ENCODE measurements around the gene AP1G2.
"Not testable (repeated sequence)": the region's sequence is repeated elsewhere in the genome, so short reads cannot be mapped to it uniquely, and the experiment has no call there.

Gene AP1G2

GRCh38 chr14:23600322-23600707, 32.7 kb upstream of the AP1G2 start:
- no peak for DNase-seq (ENCODE audit: low read depth)

DNA sequence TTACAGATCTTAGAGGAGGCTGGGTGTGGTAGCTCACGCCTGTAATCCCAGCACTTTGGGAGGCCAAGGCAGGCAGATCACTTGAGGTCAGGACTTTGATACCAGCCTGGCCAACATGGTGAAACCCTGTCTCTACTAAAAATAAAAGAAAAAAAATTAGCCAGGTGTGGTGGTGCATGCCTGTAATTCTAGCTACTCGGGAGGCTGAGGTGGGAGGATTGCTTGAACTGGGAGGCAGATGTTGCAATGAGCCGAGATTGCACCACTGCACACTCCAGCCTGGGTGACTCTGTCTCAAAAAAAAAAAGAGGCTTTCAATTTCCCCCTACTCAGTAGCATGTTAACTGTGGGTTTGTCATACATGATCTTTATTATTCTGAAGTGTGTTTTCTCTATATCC, 26.6 kb upstream of the AP1G2 start:
- DNase-seq (ENCODE audit: low read depth): not testable (repeated sequence)

GRCh38 chr14:23590198-23590597, 22.6 kb upstream of the AP1G2 start:
- DNase-seq (ENCODE audit: low read depth): no peak

- no peak for DNase-seq (ENCODE audit: low read depth)
These were observed 22.0 kb upstream of the AP1G2 start for GRCh38 chr14:23589606-23590005.

GRCh38 chr14:23588884-23589598, 21.4 kb upstream of the AP1G2 start:
- peak; percentile 86 for DNase-seq (ENCODE audit: low read depth)

- DNase-seq (ENCODE audit: low read depth): not testable (repeated sequence)
These were observed 17.1 kb upstream of the AP1G2 start for GRCh38 chr14:23584527-23585203.

GRCh38 chr14:23583761-23584526, 16.4 kb upstream of the AP1G2 start:
- not testable (repeated sequence) for DNase-seq (ENCODE audit: low read depth)

DNA sequence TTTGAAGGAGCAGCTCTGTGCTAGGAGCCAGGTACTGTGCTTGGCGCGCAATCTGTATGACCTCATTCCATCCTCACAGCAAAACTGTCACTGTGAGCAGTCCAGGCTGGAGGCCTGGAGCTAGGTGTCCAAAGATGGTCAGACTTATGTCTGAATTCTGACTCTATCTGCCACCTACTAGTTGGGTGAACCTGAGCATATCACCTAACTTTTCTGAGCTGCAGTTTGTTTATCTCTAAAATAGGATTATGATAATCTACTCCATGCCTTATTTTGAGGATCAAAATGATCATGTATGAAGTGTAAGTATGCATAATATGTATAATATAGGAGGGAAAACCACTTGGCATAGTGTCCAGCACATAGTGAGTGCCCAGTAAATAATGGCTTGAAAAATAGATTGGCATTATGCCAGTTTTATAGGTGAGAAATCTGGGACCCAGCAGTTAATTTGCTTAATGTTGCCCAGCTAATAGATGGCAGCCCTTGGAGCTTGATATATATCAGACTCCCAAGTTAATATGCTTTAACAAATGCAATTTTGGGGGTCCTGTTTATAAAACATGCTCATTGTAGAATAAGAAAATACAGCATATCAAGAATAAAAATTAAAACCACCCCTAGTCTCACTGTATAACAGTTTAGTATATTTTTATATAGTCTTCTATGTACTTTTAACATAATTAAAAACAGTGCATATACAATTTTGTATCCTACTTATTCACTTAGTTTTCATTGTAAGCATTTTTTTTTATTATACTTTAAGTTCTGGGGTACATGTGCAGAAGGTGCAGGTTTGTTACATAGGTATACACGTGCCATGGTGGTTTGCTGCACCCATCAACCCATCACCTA, 15.5 kb upstream of the AP1G2 start:
- no peak for DNase-seq (ENCODE audit: low read depth)

GRCh38 chr14:23580948-23581281, 13.3 kb upstream of the AP1G2 start:
- no peak for DNase-seq (ENCODE audit: low read depth)

GRCh38 chr14:23580152-23580926, 12.7 kb upstream of the AP1G2 start:
- DNase-seq (ENCODE audit: low read depth): no peak

DNA sequence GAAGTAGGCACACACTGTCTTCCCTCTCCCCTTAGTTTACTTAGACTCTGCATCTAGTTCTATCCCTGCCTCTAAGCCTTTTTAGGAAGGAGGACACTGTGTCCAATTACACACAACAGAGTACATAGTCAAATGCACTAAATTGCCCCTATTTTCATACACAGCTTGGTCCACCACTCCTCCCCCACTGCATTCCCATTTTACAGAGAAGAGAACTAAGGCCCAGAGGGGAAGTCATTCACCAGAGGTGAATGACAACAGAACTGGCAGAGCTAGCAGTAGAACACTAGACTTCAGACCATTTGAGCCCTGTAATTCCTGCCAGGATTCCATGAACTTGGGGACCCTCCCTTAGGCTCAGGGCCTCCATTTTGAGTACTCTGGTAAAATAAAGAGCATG, 12.1 kb upstream of the AP1G2 start:
- DNase-seq (ENCODE audit: low read depth): no peak

GRCh38 chr14:23579311-23579630, 11.7 kb upstream of the AP1G2 start:
- no peak for DNase-seq (ENCODE audit: low read depth)

- DNase-seq (ENCODE audit: low read depth): peak; percentile 32
These were observed 11.1 kb upstream of the AP1G2 start, which contains the start of gene JPH4 for GRCh38 chr14:23578560-23579310. Gene JPH4 (minus strand): TSS chr14:23578790. CDS start chr14:23577453, 1,337 bp downstream.

DNA sequence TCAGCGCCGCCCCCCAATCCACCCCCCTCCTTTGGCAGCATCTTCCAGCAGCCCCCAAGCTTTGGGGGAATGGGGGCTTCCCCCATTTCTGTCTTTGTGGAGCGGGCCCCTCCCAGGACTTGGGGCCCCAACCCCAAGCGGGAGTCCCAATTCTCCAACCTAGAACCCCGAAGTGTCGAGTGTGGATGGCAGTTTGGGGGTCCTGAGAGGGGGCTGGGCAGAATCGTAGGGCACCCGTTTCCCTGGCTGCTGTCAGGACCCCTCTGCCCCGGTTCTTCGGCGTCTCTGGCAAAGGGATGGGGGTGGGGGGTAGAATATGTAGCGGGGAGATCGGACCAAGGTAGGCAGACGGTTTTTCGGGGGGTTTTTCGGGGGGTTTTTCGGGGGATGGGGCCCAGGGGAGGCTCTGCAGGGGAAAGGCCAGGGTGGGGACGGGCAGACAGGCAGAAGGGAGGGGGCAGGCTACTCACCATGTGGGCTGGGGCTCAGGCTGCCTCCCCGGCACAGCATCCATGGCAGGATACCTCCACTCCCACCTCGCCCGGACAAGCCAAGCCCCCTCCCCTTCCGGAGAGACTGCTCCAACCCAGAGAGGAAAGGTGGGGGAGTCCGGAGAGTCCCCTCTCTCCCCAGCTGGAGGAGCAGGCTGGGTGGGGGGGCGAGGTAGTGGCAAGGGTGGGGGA, 10.3 kb upstream of the AP1G2 start:
- DNase-seq (ENCODE audit: low read depth): no peak

GRCh38 chr14:23577004-23577681, 9.6 kb upstream of the AP1G2 start:
- DNase-seq (ENCODE audit: low read depth): peak; percentile 11

DNA sequence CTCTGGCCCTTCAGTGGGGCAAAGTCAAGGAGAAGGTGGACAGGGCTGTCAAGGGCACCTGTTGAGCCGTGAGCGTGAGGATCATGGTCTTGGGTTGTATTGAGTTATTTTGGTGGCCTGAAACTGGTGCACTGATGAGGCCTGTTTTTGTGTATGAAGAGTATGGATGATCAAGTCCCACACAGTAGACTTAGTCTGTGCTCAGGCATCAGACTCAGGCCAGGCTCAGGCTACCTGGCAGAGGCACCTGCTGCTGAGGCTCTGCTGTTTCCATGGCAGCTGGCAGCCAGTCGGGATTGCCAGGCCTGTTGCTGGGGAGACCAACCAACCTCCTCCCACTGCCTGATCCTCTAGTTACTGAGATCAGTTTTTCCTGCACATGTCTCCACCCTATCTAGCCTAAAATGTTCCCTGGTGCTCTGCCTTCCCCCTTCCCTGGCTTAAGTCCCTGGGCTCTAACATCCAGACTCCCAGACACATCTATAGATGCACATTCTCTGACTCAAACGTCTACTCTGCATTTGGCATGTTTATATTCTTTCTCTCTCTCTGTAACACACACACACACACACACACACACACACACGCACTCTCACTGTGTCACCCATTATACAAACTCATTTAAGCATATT, 5.9 kb upstream of the AP1G2 start:
- no peak for DNase-seq (ENCODE audit: low read depth)

GRCh38 chr14:23572836-23573235, 5.2 kb upstream of the AP1G2 start:
- no peak for DNase-seq (ENCODE audit: low read depth)

- no peak for DNase-seq (ENCODE audit: low read depth)
These were observed 4.9 kb upstream of the AP1G2 start for GRCh38 chr14:23572524-23572828.
